Transverse colon (tissue), 4 donors: ENCODE data around the gene TTC22. TPM values are rescaled to one million over a fixed set of nuclear protein-coding genes. Genes with fewer than 3 reads are reported as not detected.

Experiments used
- DNase-seq: peaks from one replicate; pipeline ENCODE4 v3.0.0-alpha.2; 2019
- H3K27ac ChIP-seq, 4 donors: fragments of 200-600 bp; sonication (generic); 2 replicates each; pipeline ENCODE4 v1.5.1; 2016 to 2018; ENCODE audit warnings: inconsistent platforms in 4 of 4
- H3K27me3 ChIP-seq: fragments of 200-600 bp; sonication (generic); 2 replicates; pipeline ENCODE4 v1.5.1; 2017; ENCODE audit warnings: inconsistent platforms
- H3K36me3 ChIP-seq, 4 donors: fragments of 200-600 bp; sonication (generic); 2 replicates each; pipeline ENCODE4 v1.5.1; 2017 to 2019; ENCODE audit warnings: inconsistent platforms in 4 of 4
- H3K4me1 ChIP-seq, 4 donors: fragments of 200-600 bp; sonication (generic); 2 replicates each; pipeline ENCODE4 v1.5.1; 2017 to 2020; ENCODE audit warnings: inconsistent platforms in 4 of 4
- H3K4me3 ChIP-seq, 4 donors: fragments of 200-600 bp; sonication (generic); 1 replicate in 1 of 4; 2 replicates in 3 of 4; pipeline versions ENCODE4 v1.5.1 to v1.6.1; 2017 to 2019; ENCODE audit warnings: inconsistent platforms in 4 of 4
- H3K9me3 ChIP-seq, 2 donors: fragments of 200-600 bp; sonication (generic); 2 replicates each; pipeline ENCODE4 v1.5.1; 2017 to 2019; ENCODE audit warnings: inconsistent platforms in 2 of 2
- EP300 ChIP-seq: sonication (generic); formaldehyde crosslinking; IDR thresholded peaks from one replicate; pipeline ENCODE4 v1.6.1; 2017; ENCODE audit warnings: antibody characterized with exemption, low read depth
- POLR2A ChIP-seq: fragments of 450-650 bp; IDR thresholded peaks from one replicate; pipeline ENCODE4 v1.6.1; 2016; ENCODE audit warnings: antibody characterized with exemption, mild to moderate bottlenecking, moderate library complexity
- POLR2AphosphoS5 ChIP-seq, 3 donors: sonication (generic); formaldehyde crosslinking; IDR thresholded peaks; one replicate each; pipeline ENCODE4 v1.6.1; 2016; ENCODE audit warnings: antibody characterized with exemption in 3 of 3
- WGBS, 2 donors: methylation state at CpG; one replicate each; pipeline ENCODE4 v1.1.5; 2018; ENCODE audit warnings: low coverage in 1 of 2; 5-methylcytosine and 5-hydroxymethylcytosine counted together
- in situ Hi-C, 4 donors: fragments of 200-750 bp; cut with MboI; loops; one replicate each; pipeline versions ENCODE4 v1.15.0 to v1.15.1; 2017; ENCODE audit warnings: low sequenced_read_pairs in 3 of 4, low pct_ligation_motif_present in 1 of 4, low pct_unique_long_range_greater_than_20kb in 1 of 4
- intact Hi-C: fragments of 100-400 bp; cut with DNase I; formaldehyde crosslinking; loops from one replicate; pipeline ENCODE4 v1.15.1; 2023; ENCODE audit warnings: low total_unique reads
- total RNA-seq, 4 donors: library from RNA; depleted of rRNA; stranded (reverse); fragments of >200 nt; gene quantifications; one replicate each; pipeline ENCODE4 v1.1.0, GENCODE V29; 2016
- TF ChIP-seq, protein P1 (sequence below), 5 experiments: fragments of 200-600 bp in 3 of 5; fragments of 450-650 bp in 2 of 5; sonication (generic) in 3 of 5; IDR thresholded peaks; 1 replicate in 2 of 5; 2 replicates in 3 of 5; pipeline ENCODE4 v1.5.1; 2016 to 2017; ENCODE audit warnings: antibody characterized with exemption in 5 of 5, inconsistent platforms in 3 of 5, mild to moderate bottlenecking in 2 of 5, moderate library complexity in 1 of 5

Gene TTC22
- total RNA-seq, 4 donors from 2014 or later: 39.8 to 174 (median 98.4) TPM

GRCh38 chr1:54819195-54819536 lies 18.0 kb upstream of the TTC22 start:
- in situ Hi-C loops (loop anchor here in 2 of 4 donors (10.0 to 25.0 kb wide), 2 partner anchors 154 to 757 kb away; partner anchors contain the start of genes TCEANC2 (in 1 of the 2) and TMEM59 (in 1 of the 2)), intact Hi-C loops (loop anchor here (10.0 kb wide), 1 partner anchor 324 kb away; no protein-coding TSS in a partner anchor)

GRCh38 chr1:54818461-54819194 lies 17.5 kb upstream of the TTC22 start:
- TF ChIP-seq EP300 (no peak), POLR2AphosphoS5 (IDR thresholded peaks at IDR 0.05) (no peak), POLR2A (no peak)
- TF ChIP-seq, protein P1, sequence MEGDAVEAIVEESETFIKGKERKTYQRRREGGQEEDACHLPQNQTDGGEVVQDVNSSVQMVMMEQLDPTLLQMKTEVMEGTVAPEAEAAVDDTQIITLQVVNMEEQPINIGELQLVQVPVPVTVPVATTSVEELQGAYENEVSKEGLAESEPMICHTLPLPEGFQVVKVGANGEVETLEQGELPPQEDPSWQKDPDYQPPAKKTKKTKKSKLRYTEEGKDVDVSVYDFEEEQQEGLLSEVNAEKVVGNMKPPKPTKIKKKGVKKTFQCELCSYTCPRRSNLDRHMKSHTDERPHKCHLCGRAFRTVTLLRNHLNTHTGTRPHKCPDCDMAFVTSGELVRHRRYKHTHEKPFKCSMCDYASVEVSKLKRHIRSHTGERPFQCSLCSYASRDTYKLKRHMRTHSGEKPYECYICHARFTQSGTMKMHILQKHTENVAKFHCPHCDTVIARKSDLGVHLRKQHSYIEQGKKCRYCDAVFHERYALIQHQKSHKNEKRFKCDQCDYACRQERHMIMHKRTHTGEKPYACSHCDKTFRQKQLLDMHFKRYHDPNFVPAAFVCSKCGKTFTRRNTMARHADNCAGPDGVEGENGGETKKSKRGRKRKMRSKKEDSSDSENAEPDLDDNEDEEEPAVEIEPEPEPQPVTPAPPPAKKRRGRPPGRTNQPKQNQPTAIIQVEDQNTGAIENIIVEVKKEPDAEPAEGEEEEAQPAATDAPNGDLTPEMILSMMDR (IDR thresholded peaks at IDR 0.05): no peak

More at GRCh38 chr1:54819195-54819536, 18.0 kb upstream of the TTC22 start:
- TF ChIP-seq EP300 (no peak), POLR2A (no peak), POLR2AphosphoS5 (IDR thresholded peaks at IDR 0.05) (no peak)
- TF ChIP-seq, protein P1 (IDR thresholded peaks at IDR 0.05): no peak
- peaks cover 7 to 17% of the 10 kb centered on the region in 2 donors for H3K9me3 ChIP-seq
- H3K27me3 ChIP-seq: no peaks in the 10 kb centered on the region
- no peak overlapping the region for H3K4me3 ChIP-seq
- DNase-seq: no peak
- peaks cover 0 to 21% (median 11%) of the 10 kb centered on the region in 4 donors for H3K4me1 ChIP-seq
- H3K36me3 ChIP-seq: no peaks in the 10 kb centered on the region
- 94% methylated on average over 4 of the region's 4 CpGs; no CpG with 5 or more reads in 1 of the 2 donors for WGBS, 2 donors
- H3K27ac ChIP-seq: no peak overlapping the region

GRCh38 chr1:54816951-54817350 lies 15.8 kb upstream of the TTC22 start:
- Histone ChIP-seq H3K9me3 (no peaks in the 10 kb centered on the region), H3K27ac (no peak overlapping the region), H3K36me3 (no peaks in the 10 kb centered on the region), H3K27me3 (no peaks in the 10 kb centered on the region), H3K4me3 (no peak overlapping the region), H3K4me1 (peaks cover 2 to 34% (median 18%) of the 10 kb centered on the region in 4 donors)
- no peak for DNase-seq
- intact Hi-C loops (loop anchor here (10.0 kb wide), 1 partner anchor 322 kb away; no protein-coding TSS in a partner anchor), in situ Hi-C loops (loop anchor here in 2 of 4 donors (10.0 to 25.0 kb wide), 2 partner anchors 152 to 755 kb away; partner anchors contain the start of genes TCEANC2 (in 1 of the 2) and TMEM59 (in 1 of the 2))
- TF ChIP-seq EP300: no peak
- TF ChIP-seq, protein P1 (IDR thresholded peaks at IDR 0.05): no peak
- TF ChIP-seq POLR2A: no peak
- no peak for TF ChIP-seq POLR2AphosphoS5 (IDR thresholded peaks at IDR 0.05)
- WGBS, 2 donors: 89% methylated on average over 12 of the region's 13 CpGs; no CpG with 5 or more reads in 1 of the 2 donors

More at GRCh38 chr1:54818461-54819194, 17.5 kb upstream of the TTC22 start:
- Histone ChIP-seq H3K27me3 (no peaks in the 10 kb centered on the region), H3K27ac (no peak overlapping the region), H3K36me3 (no peaks in the 10 kb centered on the region), H3K4me1 (peaks cover 2 to 26% (median 14%) of the 10 kb centered on the region in 4 donors), H3K9me3 (peaks cover 2 to 11% of the 10 kb centered on the region in 2 donors), H3K4me3 (no peak overlapping the region)
- in situ Hi-C loops (loop anchor here in 2 of 4 donors (10.0 to 25.0 kb wide), 2 partner anchors 154 to 756 kb away; partner anchors contain the start of genes TCEANC2 (in 1 of the 2) and TMEM59 (in 1 of the 2)), intact Hi-C loops (loop anchor here (10.0 kb wide), 1 partner anchor 324 kb away; no protein-coding TSS in a partner anchor)
- no peak for DNase-seq
- 63% methylated on average over 5 of the region's 5 CpGs; no CpG with 5 or more reads in 1 of the 2 donors for WGBS, 2 donors

GRCh38 chr1:54816130-54816529 lies 15.0 kb upstream of the TTC22 start:
- in situ Hi-C loops: loop anchor here in 2 of 4 donors (10.0 to 25.0 kb wide), 2 partner anchors 151 to 754 kb away; partner anchors contain the start of genes TCEANC2 (in 1 of the 2) and TMEM59 (in 1 of the 2)
- H3K4me1 ChIP-seq: peaks cover 2 to 34% (median 18%) of the 10 kb centered on the region in 4 donors
- DNase-seq: no peak
- intact Hi-C loops: loop anchor here (10.0 kb wide), 1 partner anchor 321 kb away; no protein-coding TSS in a partner anchor
- H3K27me3 ChIP-seq: no peaks in the 10 kb centered on the region
- 40 to 82% methylated on average over 1 to 6 of the region's 6 CpGs for WGBS, 2 donors
- no peaks in the 10 kb centered on the region for H3K36me3 ChIP-seq
- no peak for TF ChIP-seq EP300
- H3K9me3 ChIP-seq: no peaks in the 10 kb centered on the region
- H3K4me3 ChIP-seq: no peak overlapping the region
- H3K27ac ChIP-seq: peak overlapping the region; percentile 40 to 76 (median 64)
